IMR-90 (cell line): Measurements from ENCODE around the gene ACAN. TPM values are rescaled to one million over a fixed set of nuclear protein-coding genes. Genes with fewer than 3 reads are reported as not detected.

Source experiments
- ATAC-seq: fragments of 200-7000 bp; cut with Tn5 transposase; 2 replicates; pipeline ENCODE4 v1.9.1; 2020; ENCODE audit warnings: low read depth, mild to moderate bottlenecking, moderate library complexity
- BruUV-seq: library from RNA; stranded (reverse); fragments of 400-500 nt; replicated peaks from 2 replicates; lab custom pipeline; 2021; lab: Mats Ljungman, UMichigan
- CTCF ChIA-PET: fragments of 300-600 bp; formaldehyde crosslinking; extraction: SDS; loops from one replicate; lab custom pipeline; 2021; ENCODE audit warnings: antibody characterized with exemption; lab: Yijun Ruan, JAX
- POLR2A ChIA-PET: fragments of 300-600 bp; sonication (Branson Sonifier 250); formaldehyde crosslinking; loops from one replicate; lab custom pipeline; 2022; ENCODE audit warnings: antibody characterized with exemption; ENCODE audit not compliant: unreplicated experiment; lab: Charles Lee
- DNase-seq: peaks from one replicate; pipeline ENCODE4 v3.0.0; 2013
- H2AFZ ChIP-seq: replicated peaks from 2 replicates; pipeline ENCODE3; 2013; ENCODE audit warnings: low read length, mild to moderate bottlenecking; ENCODE audit not compliant: poor library complexity
- H2AK5ac ChIP-seq: 2 replicates; pipeline ENCODE4 v1.6.1; 2013; ENCODE audit warnings: low read depth, low read length, inconsistent platforms
- H2AK9ac ChIP-seq: replicated peaks from 2 replicates; pipeline ENCODE3; 2013; ENCODE audit warnings: mild to moderate bottlenecking, low read depth, low read length, moderate library complexity; ENCODE audit not compliant: poor library complexity
- H2BK120ac ChIP-seq: 2 replicates; pipeline ENCODE4 v1.6.1; 2013; ENCODE audit warnings: low read depth, low read length, inconsistent platforms
- H2BK15ac ChIP-seq: 3 replicates; pipeline ENCODE4 v1.6.1; 2013; ENCODE audit warnings: low read depth, low read length, inconsistent platforms
- H2BK20ac ChIP-seq: 2 replicates; pipeline ENCODE4 v1.6.1; 2013; ENCODE audit warnings: low read depth, mild to moderate bottlenecking, inconsistent platforms, low read length, moderate library complexity
- H2BK5ac ChIP-seq: 2 replicates; pipeline ENCODE4 v1.6.1; 2013; ENCODE audit warnings: mild to moderate bottlenecking, low read depth, low read length, inconsistent platforms; ENCODE audit not compliant: poor library complexity, severe bottlenecking
- H3K14ac ChIP-seq: replicated peaks from 2 replicates; pipeline ENCODE4 v1.6.1; 2013; ENCODE audit warnings: low read depth, low read length, inconsistent platforms
- H3K18ac ChIP-seq: 2 replicates; pipeline ENCODE4 v1.6.1; 2013; ENCODE audit warnings: low read depth, low read length, control low read depth
- H3K23ac ChIP-seq: 2 replicates; pipeline ENCODE4 v1.6.1; 2013; ENCODE audit warnings: low read depth, low read length, inconsistent platforms
- H3K27ac ChIP-seq: 2 replicates; pipeline ENCODE4 v1.5.1; 2013; ENCODE audit warnings: mild to moderate bottlenecking, control low read depth, low read length; ENCODE audit not compliant: insufficient read depth
- H3K27me3 ChIP-seq: 2 replicates; pipeline ENCODE4 v1.6.1; 2013; ENCODE audit warnings: low read length; ENCODE audit not compliant: control insufficient read depth, insufficient read depth
- H3K36me3 ChIP-seq: 2 replicates; pipeline ENCODE4 v1.6.1; 2013; ENCODE audit warnings: low read length, mixed read lengths; ENCODE audit not compliant: control insufficient read depth, insufficient read depth
- H3K4ac ChIP-seq: 2 replicates; pipeline ENCODE4 v1.6.1; 2013; ENCODE audit warnings: low read depth, low read length, inconsistent platforms
- H3K4me1 ChIP-seq: 2 replicates; pipeline ENCODE4 v1.6.1; 2013; ENCODE audit warnings: low read length, mixed read lengths; ENCODE audit not compliant: control insufficient read depth, insufficient read depth
- H3K4me2 ChIP-seq: 2 replicates; pipeline ENCODE4 v1.6.1; 2013; ENCODE audit warnings: low read depth, mild to moderate bottlenecking, control low read depth, low read length, moderate library complexity
- H3K4me3 ChIP-seq: 2 replicates; pipeline ENCODE4 v1.5.1; 2013; ENCODE audit warnings: low read depth, mild to moderate bottlenecking, control low read depth, low read length, moderate library complexity; ENCODE audit not compliant: insufficient read depth
- H3K56ac ChIP-seq: 2 replicates; pipeline ENCODE4 v1.6.1; 2013; ENCODE audit warnings: low read length, inconsistent platforms; ENCODE audit not compliant: insufficient read depth; ENCODE audit errors: extremely low read depth
- H3K79me1 ChIP-seq, 2 experiments: 2 replicates each; pipeline ENCODE4 v1.6.1; 2013; ENCODE audit warnings: low read length in 2 of 2, inconsistent platforms in 1 of 2, low read depth in 1 of 2
- H3K9ac ChIP-seq: 2 replicates; pipeline ENCODE4 v1.6.1; 2013; ENCODE audit warnings: low read depth, low read length, control low read depth
- H3K9me1 ChIP-seq: 2 replicates; pipeline ENCODE4 v1.6.1; 2013; ENCODE audit warnings: low read length, inconsistent platforms; ENCODE audit not compliant: insufficient read depth
- H3K9me3 ChIP-seq: 2 replicates; pipeline ENCODE4 v1.6.1; 2013; ENCODE audit warnings: low read length; ENCODE audit not compliant: control insufficient read depth, insufficient read depth
- H4K20me1 ChIP-seq: 2 replicates; pipeline ENCODE4 v1.6.1; 2013; ENCODE audit warnings: low read length, inconsistent platforms; ENCODE audit not compliant: insufficient read depth
- H4K5ac ChIP-seq: 2 replicates; pipeline ENCODE4 v1.6.1; 2013; ENCODE audit warnings: mild to moderate bottlenecking, low read depth, low read length, control low read depth
- H4K8ac ChIP-seq, 2 experiments: 2 replicates each; pipeline ENCODE4 v1.6.1; 2013; ENCODE audit warnings: low read depth in 2 of 2, low read length in 2 of 2, control low read depth in 1 of 2, inconsistent platforms in 1 of 2
- H4K91ac ChIP-seq: 2 replicates; pipeline ENCODE4 v1.6.1; 2013; ENCODE audit warnings: low read depth, low read length, inconsistent platforms; ENCODE audit not compliant: insufficient read depth
- BHLHE40 ChIP-seq: fragments of 150-350 bp; IDR thresholded peaks from 2 replicates; pipeline ENCODE4 v1.6.1; 2016; ENCODE audit warnings: mild to moderate bottlenecking, low read depth, low read length
- CEBPB ChIP-seq: IDR thresholded peaks from 2 replicates; pipeline ENCODE4 v1.6.1; 2012; ENCODE audit warnings: low read depth, low read length, improper control_type of control experiment
- CHD1 ChIP-seq: IDR thresholded peaks from 2 replicates; pipeline ENCODE4 v1.6.1; 2012; ENCODE audit warnings: low read depth, low read length, improper control_type of control experiment
- CTCF ChIP-seq: conservative IDR thresholded peaks from 2 replicates; pipeline ENCODE4 v1.5.1; 2012; ENCODE audit warnings: mild to moderate bottlenecking, low read depth, low read length, improper control_type of control experiment
- ELK1 ChIP-seq: fragments of 150-350 bp; IDR thresholded peaks from 2 replicates; pipeline ENCODE4 v1.6.1; 2016; ENCODE audit warnings: low read depth, mild to moderate bottlenecking, low read length, moderate library complexity, borderline replicate concordance
- FOS ChIP-seq: fragments of 150-350 bp; IDR thresholded peaks from 2 replicates; pipeline ENCODE4 v1.6.1; 2016; ENCODE audit warnings: low read depth, low read length
- MAFK ChIP-seq: IDR thresholded peaks from 2 replicates; pipeline ENCODE4 v1.6.1; 2012; ENCODE audit warnings: low read depth, low read length, improper control_type of control experiment
- MAZ ChIP-seq: IDR thresholded peaks from 2 replicates; pipeline ENCODE4 v1.6.1; 2012; ENCODE audit warnings: low read depth, mild to moderate bottlenecking, low read length, improper control_type of control experiment, moderate library complexity, borderline replicate concordance
- MXI1 ChIP-seq: IDR thresholded peaks from 2 replicates; pipeline ENCODE4 v1.6.1; 2012; ENCODE audit warnings: low read depth, mild to moderate bottlenecking, low read length, moderate library complexity, borderline replicate concordance
- NFE2L2 ChIP-seq: fragments of 150-350 bp; IDR thresholded peaks from 2 replicates; pipeline ENCODE4 v1.6.1; 2016; ENCODE audit warnings: low read depth, mild to moderate bottlenecking, low read length
- POLR2A ChIP-seq: IDR thresholded peaks from 2 replicates; pipeline ENCODE4 v1.6.1; 2012; ENCODE audit warnings: mild to moderate bottlenecking, low read depth, low read length
- RAD21 ChIP-seq: IDR thresholded peaks from 2 replicates; pipeline ENCODE4 v1.6.1; 2012; ENCODE audit warnings: low read length, improper control_type of control experiment
- RCOR1 ChIP-seq: IDR thresholded peaks from 2 replicates; pipeline ENCODE4 v1.6.1; 2012; ENCODE audit warnings: mild to moderate bottlenecking, low read length, improper control_type of control experiment; ENCODE audit not compliant: insufficient replicate concordance
- RFX5 ChIP-seq: IDR thresholded peaks from 2 replicates; pipeline ENCODE4 v1.8.0; 2012; ENCODE audit warnings: low read depth, mild to moderate bottlenecking, low read length, moderate library complexity
- SMC3 ChIP-seq: fragments of 150-350 bp; IDR thresholded peaks from 2 replicates; pipeline ENCODE4 v1.6.1; 2016; ENCODE audit warnings: low read depth, mild to moderate bottlenecking, antibody characterized with exemption, low read length, moderate library complexity
- USF2 ChIP-seq: fragments of 150-350 bp; IDR thresholded peaks from 2 replicates; pipeline ENCODE4 v1.6.1; 2017; ENCODE audit warnings: mild to moderate bottlenecking, antibody characterized with exemption, low read length, low read depth
- WGBS, 2 experiments: methylation state at CpG; one replicate each; pipeline versions ENCODE4 v1.1.5 to v1.1.7; 2013; ENCODE audit warnings: missing lambda C conversion rate in 2 of 2; ENCODE audit not compliant: insufficient read length in 1 of 2; ENCODE audit errors: extremely low coverage in 2 of 2; 5-methylcytosine and 5-hydroxymethylcytosine counted together
- dilution Hi-C: fragments of 300-500 bp; cut with HindIII; formaldehyde crosslinking; loops from one replicate; pipeline ENCODE4 v1.14.3; 2018; ENCODE audit warnings: low sequenced_read_pairs; ENCODE audit not compliant: unreplicated experiment
- in situ Hi-C: fragments of 300-500 bp; cut with MboI; formaldehyde crosslinking; loops from 3 replicates; pipeline ENCODE4 v1.14.3; 2019; ENCODE audit warnings: low sequenced_read_pairs, inconsistent platforms, mixed read lengths
- intact Hi-C: fragments of 100-400 bp; cut with micrococcal nuclease; formaldehyde crosslinking; loops from 2 replicates; pipeline ENCODE4 v1.10.0; 2022
- polyA plus RNA-seq, 3 experiments: library from polyadenylated mRNA; depleted of rRNA; stranded (reverse); fragments of >200 nt; gene quantifications; 2 replicates each; pipeline ENCODE4 v1.2.3, GENCODE V29; 2012; ENCODE audit warnings: low replicate concordance in 1 of 3
- total RNA-seq: library from RNA; depleted of rRNA; stranded (reverse); fragments of >200 nt; gene quantifications from 2 replicates; pipeline ENCODE4 v1.2.3, GENCODE V29; 2012

The ACAN gene
- total and polyA plus RNA-seq, 2 of the 4 experiments (the other 2 are of a cell fraction) = 0.54 to 0.96 TPM

- Histone ChIP-seq H3K4me1 (no peaks in the 10 kb centered on the region), H4K91ac (no peak overlapping the region), H3K9me3 (no peaks in the 10 kb centered on the region), H2BK15ac (no peak overlapping the region), H3K79me1 (no peaks in the 10 kb centered on the region), H2BK20ac (no peak overlapping the region), H2AFZ (peak overlapping the region; percentile 50), H3K9me1 (no peaks in the 10 kb centered on the region), H2BK5ac (no peak overlapping the region), H3K27me3 (peaks cover 17% of the 10 kb centered on the region; the same call in 1 of the 2 replicates), H2AK9ac (no peak overlapping the region), H3K4me3 (no peak overlapping the region), H4K20me1 (no peaks in the 10 kb centered on the region), H4K5ac (no peak overlapping the region), H3K18ac (no peak overlapping the region), H3K23ac (no peak overlapping the region), H3K9ac (no peak overlapping the region), H4K8ac (no peak overlapping the region), H3K36me3 (peaks cover 12% of the 10 kb centered on the region), H2BK120ac (no peak overlapping the region), H3K4me2 (no peak overlapping the region), H2AK5ac (no peak overlapping the region), H3K27ac (no peak overlapping the region), H3K14ac (no peak overlapping the region), H3K4ac (no peak overlapping the region), H3K56ac (no peak overlapping the region)
- BruUV-seq = no TSS peak
- intact Hi-C loops = no loop called here
- in situ Hi-C loops = no loop called here
- DNase-seq (no peak), ATAC-seq (no peak)
- ChIA-PET POLR2A (no interaction called here), CTCF (no interaction called here)
- TF ChIP-seq ELK1 = no peak
- no peak for TF ChIP-seq RAD21
- TF ChIP-seq NFE2L2 = no peak
- TF ChIP-seq SMC3 = no peak
- TF ChIP-seq MXI1 = no peak
- TF ChIP-seq RCOR1 = no peak
- no peak for TF ChIP-seq BHLHE40
- TF ChIP-seq USF2 = no peak
- TF ChIP-seq CTCF = no peak
- TF ChIP-seq MAZ = no peak
- no peak for TF ChIP-seq CEBPB
- TF ChIP-seq FOS = no peak
- TF ChIP-seq MAFK = no peak
- no peak for TF ChIP-seq POLR2A
- TF ChIP-seq RFX5 = no peak
- TF ChIP-seq CHD1 = no peak
- dilution Hi-C loops = no loop called here
- WGBS, 2 experiments = 22% methylated on average over 1 of the region's 6 CpGs; no CpG with 5 or more reads in 1 of the 2 experiments
These were observed 71.4 kb downstream of the ACAN start for GRCh38 chr15:88874684-88875083.
